Fibroblast of lung (primary cell): ENCODE data around the gene TET2. TPM values are rescaled to one million over a fixed set of nuclear protein-coding genes. Genes with fewer than 3 reads are reported as not detected.
"Not testable (repeated sequence)": the region's sequence is repeated elsewhere in the genome, so short reads cannot be mapped to it uniquely, and the experiment has no call there.

Experiments
- DNase-seq, 2 donors: peaks; one replicate each; pipeline versions ENCODE4 v3.0.0 to v3.0.0-alpha.2; 2010; ENCODE audit warnings: low read depth in 2 of 2
- H2AFZ ChIP-seq: 2 replicates; pipeline ENCODE4 v1.5.1; 2012; ENCODE audit warnings: low read length, control low read depth, inconsistent platforms
- H3K27ac ChIP-seq: 2 replicates; pipeline ENCODE4 v1.5.1; 2011; ENCODE audit warnings: low read length, control low read depth; ENCODE audit not compliant: insufficient read depth
- H3K27me3 ChIP-seq: 2 replicates; pipeline ENCODE4 v1.5.1; 2011; ENCODE audit warnings: mild to moderate bottlenecking, low read length; ENCODE audit not compliant: control insufficient read depth, insufficient read depth
- H3K36me3 ChIP-seq: 2 replicates; pipeline ENCODE4 v1.5.1; 2011; ENCODE audit warnings: low read length; ENCODE audit not compliant: control insufficient read depth, insufficient read depth
- H3K4me1 ChIP-seq: 2 replicates; pipeline ENCODE4 v1.5.1; 2011; ENCODE audit warnings: low read length; ENCODE audit not compliant: control insufficient read depth, insufficient read depth; ENCODE audit errors: extremely low read depth
- H3K4me2 ChIP-seq: 2 replicates; pipeline ENCODE4 v1.5.1; 2011; ENCODE audit warnings: low read length, control low read depth; ENCODE audit not compliant: insufficient read depth; ENCODE audit errors: extremely low read depth
- H3K4me3 ChIP-seq, 4 experiments: fragments of 200-600 bp in 1 of 4; sonication (generic) in 1 of 4; replicated peaks in 1 of 4; 2 replicates each; pipeline ENCODE4 v1.5.1; 2011 to 2016; ENCODE audit warnings: low read length in 4 of 4, low read depth in 3 of 4, mild to moderate bottlenecking in 3 of 4, control low read depth in 2 of 4, inconsistent platforms in 1 of 4, mixed read lengths in 1 of 4; ENCODE audit not compliant: insufficient read depth in 1 of 4; ENCODE audit errors: control extremely low read depth in 1 of 4
- H3K79me2 ChIP-seq: 2 replicates; pipeline ENCODE4 v1.5.1; 2012; ENCODE audit warnings: mild to moderate bottlenecking, low read length, inconsistent platforms; ENCODE audit not compliant: control insufficient read depth, insufficient read depth
- H3K9ac ChIP-seq: 2 replicates; pipeline ENCODE4 v1.5.1; 2011; ENCODE audit warnings: mild to moderate bottlenecking, low read length, control low read depth; ENCODE audit not compliant: insufficient read depth
- H3K9me3 ChIP-seq: 2 replicates; pipeline ENCODE4 v1.5.1; 2012; ENCODE audit warnings: low read depth, low read length; ENCODE audit not compliant: control insufficient read depth, insufficient read depth
- H4K20me1 ChIP-seq: 2 replicates; pipeline ENCODE4 v1.5.1; 2011; ENCODE audit warnings: low read length; ENCODE audit not compliant: control insufficient read depth, insufficient read depth; ENCODE audit errors: extremely low read depth
- CTCF ChIP-seq, 2 donors: IDR thresholded peaks in 1 of 2; conservative IDR thresholded peaks in 1 of 2; 1 replicate in 1 of 2; 2 replicates in 1 of 2; pipeline ENCODE4 v1.5.1; 2011 to 2012; ENCODE audit warnings: low read length in 2 of 2, control low read depth in 1 of 2, inconsistent platforms in 1 of 2, low read depth in 1 of 2, mild to moderate bottlenecking in 1 of 2
- EZH2 ChIP-seq: IDR thresholded peaks from 2 replicates; pipeline ENCODE4 v1.5.1; 2012; ENCODE audit warnings: low read length, control low read depth, mild to moderate bottlenecking; ENCODE audit errors: missing control alignments
- polyA plus RNA-seq, 2 donors: library from polyadenylated mRNA; depleted of rRNA in 1 of 2; stranded (reverse) in 1 of 2; unstranded in 1 of 2; fragments of >200 nt; gene quantifications; 2 replicates each; pipeline ENCODE4 v1.2.1, GENCODE V29; 2011 to 2012; ENCODE audit warnings: missing spikeins in 1 of 2
- total RNA-seq: library from RNA; depleted of rRNA; stranded (reverse); fragments of >200 nt; gene quantifications from 2 replicates; pipeline ENCODE4 v1.2.1, GENCODE V29; 2014

Gene TET2
- total and polyA plus RNA-seq, 2 donors (not counting 1 experiment from before 2014, with no cell fraction given): 6.9 to 8.3 TPM

DNA sequence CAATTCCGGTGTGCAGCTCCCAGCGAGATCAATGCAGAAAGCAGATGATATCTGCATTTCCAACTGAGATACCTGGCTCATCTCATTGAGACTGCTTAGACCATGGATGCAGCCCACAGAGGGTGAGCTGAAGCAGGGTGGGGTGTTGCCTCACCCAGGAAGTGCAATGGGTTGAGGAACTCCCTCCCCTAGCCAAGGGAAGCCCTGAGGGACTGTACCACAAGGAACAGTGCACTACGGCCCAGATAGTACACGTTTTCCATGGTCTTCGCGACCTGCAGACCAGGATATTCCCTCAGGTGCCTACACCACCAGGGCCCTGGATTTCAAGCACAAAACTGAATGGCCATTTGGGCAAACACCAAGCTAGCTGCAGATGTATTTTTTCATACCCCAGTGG is 150.0 kb downstream of the TET2 start:
- no peaks in the 10 kb centered on the region for H3K36me3 ChIP-seq
- no peak overlapping the region for H3K4me3 ChIP-seq
- no peak overlapping the region for H3K9ac ChIP-seq
- no peaks in the 10 kb centered on the region for H3K4me1 ChIP-seq
- H2AFZ ChIP-seq: no peak overlapping the region
- H4K20me1 ChIP-seq: no peaks in the 10 kb centered on the region
- H3K4me2 ChIP-seq: no peak overlapping the region
- no peaks in the 10 kb centered on the region for H3K79me2 ChIP-seq
- no peak for DNase-seq
- H3K27ac ChIP-seq: no peak overlapping the region
- H3K9me3 ChIP-seq: no peaks in the 10 kb centered on the region
- H3K27me3 ChIP-seq: no peaks in the 10 kb centered on the region
- TF ChIP-seq EZH2 (no peak), CTCF (conservative IDR thresholded peaks at IDR 0.05 in 1 of 2, IDR thresholded peaks at IDR 0.05 in 1 of 2; ENCODE audit: low read depth in 1 of 2, low read length in 2 of 2) (no peak)

- not testable (repeated sequence) for H3K4me3 ChIP-seq, H2AFZ ChIP-seq, H3K9ac ChIP-seq, H3K4me1 ChIP-seq, H3K4me2 ChIP-seq, H3K27ac ChIP-seq, H3K27me3 ChIP-seq, DNase-seq, H3K9me3 ChIP-seq, H3K36me3 ChIP-seq, H3K79me2 ChIP-seq, H4K20me1 ChIP-seq
Measured at GRCh38 chr4:105299027-105299426, 152.4 kb downstream of the TET2 start.

- Histone ChIP-seq H4K20me1 (no peaks in the 10 kb centered on the region), H3K27me3 (no peaks in the 10 kb centered on the region), H3K4me3 (no peak overlapping the region), H3K9me3 (no peaks in the 10 kb centered on the region), H3K4me2 (no peak overlapping the region), H3K36me3 (no peaks in the 10 kb centered on the region), H3K4me1 (no peaks in the 10 kb centered on the region), H2AFZ (no peak overlapping the region), H3K79me2 (no peaks in the 10 kb centered on the region), H3K27ac (no peak overlapping the region), H3K9ac (no peak overlapping the region)
- no peak for TF ChIP-seq EZH2
- TF ChIP-seq CTCF (conservative IDR thresholded peaks at IDR 0.05 in 1 of 2, IDR thresholded peaks at IDR 0.05 in 1 of 2; ENCODE audit: low read depth in 1 of 2, low read length in 2 of 2): no peak
- DNase-seq: no peak
Measured at GRCh38 chr4:105304085-105304484, 157.4 kb downstream of the TET2 start.
